GM15510 (cell line): ENCODE results near the gene MASP2.

ENCODE experiments used
- POLR2A ChIP-seq: IDR thresholded peaks from 3 replicates; pipeline ENCODE4 v1.6.1; 2011; ENCODE audit warnings: borderline replicate concordance; ENCODE audit not compliant: insufficient read length; ENCODE audit errors: extremely low read depth

The MASP2 gene

GRCh38 chr1:10979483-10979920, 67.5 kb downstream of the MASP2 start:
- no peak for TF ChIP-seq POLR2A

GRCh38 chr1:10978719-10979118, 68.3 kb downstream of the MASP2 start:
- TF ChIP-seq POLR2A = no peak
